ENCODE results near the gene PHOSPHO2.

The PHOSPHO2 gene

DNA sequence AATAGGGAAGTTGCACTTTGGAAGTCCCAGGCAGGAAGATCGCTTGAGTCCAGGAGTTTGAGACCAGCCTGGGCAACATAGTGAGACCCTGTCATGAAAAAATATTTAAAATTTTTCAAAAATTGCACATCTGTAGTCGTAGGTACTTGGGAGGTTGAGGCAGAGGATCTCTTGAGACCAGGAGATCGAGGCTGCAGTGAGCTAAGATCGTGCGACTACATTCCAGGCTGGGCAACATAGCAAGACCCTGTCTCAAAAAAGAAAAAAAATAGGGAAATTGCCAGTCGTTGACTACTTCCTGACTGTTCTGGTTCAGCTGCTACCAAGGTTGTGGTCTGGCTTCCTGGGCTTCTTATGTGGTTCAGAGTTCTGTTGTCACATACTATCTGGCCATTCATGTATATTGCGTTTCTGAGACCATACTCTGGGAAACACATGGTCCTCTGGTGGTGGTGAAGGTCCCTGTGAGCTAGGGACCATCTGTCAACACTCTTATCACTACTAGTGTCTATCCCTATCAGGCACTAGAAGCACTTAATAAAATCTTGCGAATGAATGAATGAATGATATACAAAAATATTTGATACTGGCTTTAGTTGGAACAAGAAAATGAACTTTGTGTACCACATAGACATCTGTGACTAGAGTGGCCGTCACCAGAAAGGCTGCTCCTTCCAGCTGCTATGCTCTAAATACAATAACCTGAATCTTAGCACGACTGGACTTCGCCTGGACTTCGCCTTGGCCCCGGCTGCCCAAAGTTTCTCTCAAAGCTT lies 38.5 kb downstream of the PHOSPHO2 start:
- H3K4me3 ChIP-seq (ENCODE audit: low read length) = peak overlapping the region; percentile 76
- no peak for DNase-seq (ENCODE audit: low read depth)
- TF ChIP-seq CTCF (conservative IDR thresholded peaks at IDR 0.05; ENCODE audit: low read depth, low read length) = no peak

DNA sequence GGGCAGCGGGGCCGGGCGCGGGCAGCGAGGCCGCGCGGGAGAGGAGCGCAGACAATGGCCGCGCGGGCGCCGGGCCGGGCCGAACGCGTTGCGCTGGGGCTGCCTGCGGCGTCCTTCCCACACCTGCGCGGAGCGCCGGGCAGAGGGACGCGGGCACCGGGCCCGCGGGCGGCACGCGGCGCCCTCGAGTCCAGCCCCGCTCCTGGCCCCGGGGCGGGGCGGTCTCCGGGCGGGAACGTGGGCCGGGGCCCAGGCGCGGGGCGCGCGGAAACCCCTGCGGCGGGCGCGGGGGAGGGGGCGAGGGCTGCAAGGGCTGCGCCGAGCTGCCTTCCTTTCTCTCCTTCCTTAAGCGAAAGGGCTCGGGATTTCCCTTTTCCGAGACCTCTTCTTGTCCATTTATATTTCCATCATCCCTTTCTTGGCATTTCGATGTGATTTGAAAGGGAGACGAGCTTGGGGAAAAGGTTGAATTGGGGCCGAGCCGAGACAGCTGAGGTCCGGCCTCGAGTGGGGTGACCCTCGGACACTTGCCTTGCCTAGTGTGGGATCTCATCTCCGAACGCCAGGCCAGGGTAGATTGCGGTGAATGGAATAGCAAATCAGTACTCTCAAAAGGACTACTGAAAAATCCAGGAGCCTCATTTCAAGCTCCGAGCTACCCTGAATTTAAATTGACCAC lies 40.0 kb downstream of the PHOSPHO2 start:
- TF ChIP-seq CTCF (conservative IDR thresholded peaks at IDR 0.05; ENCODE audit: low read depth, low read length) = no peak
- H3K4me3 ChIP-seq (ENCODE audit: low read length) = peak overlapping the region; percentile 76
- DNase-seq (ENCODE audit: low read depth) = no peak

DNA sequence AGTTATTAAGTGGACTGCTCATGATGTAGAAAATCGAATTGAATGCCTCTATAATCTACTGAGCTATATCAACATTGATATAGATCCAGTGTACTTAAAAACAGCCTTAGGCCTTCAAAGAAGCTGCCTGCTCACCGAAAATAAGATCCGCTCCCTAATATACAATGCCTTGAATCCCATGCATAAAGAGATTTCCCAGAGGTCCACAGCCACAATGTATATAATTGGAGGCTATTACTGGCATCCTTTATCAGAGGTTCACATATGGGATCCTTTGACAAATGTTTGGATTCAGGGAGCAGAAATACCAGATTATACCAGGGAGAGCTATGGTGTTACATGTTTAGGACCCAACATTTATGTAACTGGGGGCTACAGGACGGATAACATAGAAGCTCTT lies 41.4 kb downstream of the PHOSPHO2 start:
- no peak for DNase-seq (ENCODE audit: low read depth)
- H3K4me3 ChIP-seq (ENCODE audit: low read length) = no peak overlapping the region
- no peak for TF ChIP-seq CTCF (conservative IDR thresholded peaks at IDR 0.05; ENCODE audit: low read depth, low read length)

DNA sequence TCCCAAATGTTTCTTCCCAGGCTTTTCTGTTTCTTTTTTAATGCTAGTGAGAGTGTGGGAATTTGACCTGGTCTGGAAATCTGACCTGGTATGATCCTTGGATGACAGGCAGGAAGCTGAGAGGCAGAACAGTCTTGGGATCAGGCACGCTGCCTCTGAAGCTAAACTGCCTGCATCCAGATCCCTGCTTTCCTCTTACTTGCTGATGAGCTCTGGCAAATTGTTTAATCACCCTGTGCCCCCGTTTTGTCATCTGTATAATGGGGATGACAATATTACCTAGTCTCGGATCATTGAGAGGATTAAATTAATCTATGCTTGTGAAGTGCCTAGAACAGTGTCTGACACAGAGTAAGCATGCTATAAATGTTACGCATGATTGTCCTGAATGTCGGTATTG lies 42.6 kb downstream of the PHOSPHO2 start:
- no peak overlapping the region for H3K4me3 ChIP-seq (ENCODE audit: low read length)
- DNase-seq (ENCODE audit: low read depth) = no peak
- TF ChIP-seq CTCF (conservative IDR thresholded peaks at IDR 0.05; ENCODE audit: low read depth, low read length) = no peak

- H3K4me3 ChIP-seq (ENCODE audit: low read length) = no peak overlapping the region
- no peak for TF ChIP-seq CTCF (conservative IDR thresholded peaks at IDR 0.05; ENCODE audit: low read depth, low read length)
- DNase-seq (ENCODE audit: low read depth) = no peak
Measured at GRCh38 chr2:169738566-169739229, 44.4 kb downstream of the PHOSPHO2 start.

DNA sequence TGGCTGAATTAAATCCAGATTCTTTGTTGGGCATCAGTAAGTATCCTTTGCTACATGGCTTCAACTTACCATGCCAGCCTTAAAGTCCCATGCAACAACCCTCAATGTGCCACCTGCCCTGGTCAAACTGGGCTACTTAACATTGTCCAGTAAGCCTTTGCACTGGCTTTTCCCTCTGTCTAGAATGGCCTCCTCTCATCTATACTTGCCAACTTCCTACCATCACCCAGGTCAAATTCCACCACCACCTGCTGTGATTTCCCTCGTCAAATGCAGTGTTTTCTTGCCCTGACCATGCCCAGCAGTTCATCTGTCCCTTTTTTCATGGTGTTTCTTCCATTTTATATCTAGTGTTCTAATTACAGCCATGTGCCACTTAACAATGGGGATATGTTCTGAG lies 45.1 kb downstream of the PHOSPHO2 start:
- no peak for TF ChIP-seq CTCF (conservative IDR thresholded peaks at IDR 0.05; ENCODE audit: low read depth, low read length)
- DNase-seq (ENCODE audit: low read depth) = no peak
- H3K4me3 ChIP-seq (ENCODE audit: low read length) = no peak overlapping the region
